Calu3 (cell line): ENCODE measurements around the gene ACP5. TPM values are rescaled to one million over a fixed set of nuclear protein-coding genes. Genes with fewer than 3 reads are reported as not detected.
"Not testable (repeated sequence)": the region's sequence is repeated elsewhere in the genome, so short reads cannot be mapped to it uniquely, and the experiment has no call there.

ENCODE experiments used
- BruUV-seq: library from RNA; stranded (reverse); fragments of 400-500 nt; replicated peaks from 2 replicates; lab custom pipeline; 2021; lab: Mats Ljungman, UMichigan
- CTCF ChIA-PET: fragments of 300-600 bp; sonication (Branson Sonifier 250); formaldehyde crosslinking; loops from one replicate; lab custom pipeline; 2022; ENCODE audit warnings: antibody characterized with exemption; lab: Charles Lee
- DNase-seq: peaks from one replicate; pipeline ENCODE4 v3.0.0; 2022
- H3K27ac Mint-ChIP-seq: one replicate; pipeline ENCODE4 v1.8.0; 2022; ENCODE audit warnings: mixed read lengths; ENCODE audit not compliant: unreplicated experiment
- H3K27me3 Mint-ChIP-seq: one replicate; pipeline ENCODE4 v1.8.0; 2022; ENCODE audit warnings: mixed read lengths; ENCODE audit not compliant: unreplicated experiment
- H3K36me3 Mint-ChIP-seq: one replicate; pipeline ENCODE4 v1.8.0; 2022; ENCODE audit warnings: mild to moderate bottlenecking, moderate library complexity, mixed read lengths; ENCODE audit not compliant: insufficient read depth, unreplicated experiment
- H3K4me1 Mint-ChIP-seq: one replicate; pipeline ENCODE4 v1.8.0; 2022; ENCODE audit warnings: mild to moderate bottlenecking, low read depth, mixed read lengths; ENCODE audit not compliant: unreplicated experiment
- H3K4me3 Mint-ChIP-seq: one replicate; pipeline ENCODE4 v1.8.0; 2022; ENCODE audit warnings: mild to moderate bottlenecking, low read depth, moderate library complexity, mixed read lengths; ENCODE audit not compliant: unreplicated experiment
- H3K9me3 Mint-ChIP-seq: one replicate; pipeline ENCODE4 v1.8.0; 2022; ENCODE audit warnings: low read depth, mixed read lengths; ENCODE audit not compliant: unreplicated experiment
- intact Hi-C: fragments of 100-400 bp; cut with micrococcal nuclease; formaldehyde crosslinking; loops from one replicate; pipeline ENCODE4 v1.10.0; 2022; ENCODE audit not compliant: unreplicated experiment
- total RNA-seq: library from RNA; stranded (reverse); gene quantifications from 2 replicates; pipeline ENCODE4 v1.2.3, GENCODE V29; 2022
- TF ChIP-seq, protein P1 (sequence below): fragments of 200-600 bp; IDR thresholded peaks from one replicate; pipeline ENCODE4 v1.8.0; 2022; ENCODE audit warnings: antibody characterized with exemption; ENCODE audit not compliant: unreplicated experiment

ACP5 gene
- total RNA-seq, 1 experiment from 2014 or later, result 0.94 TPM

DNA sequence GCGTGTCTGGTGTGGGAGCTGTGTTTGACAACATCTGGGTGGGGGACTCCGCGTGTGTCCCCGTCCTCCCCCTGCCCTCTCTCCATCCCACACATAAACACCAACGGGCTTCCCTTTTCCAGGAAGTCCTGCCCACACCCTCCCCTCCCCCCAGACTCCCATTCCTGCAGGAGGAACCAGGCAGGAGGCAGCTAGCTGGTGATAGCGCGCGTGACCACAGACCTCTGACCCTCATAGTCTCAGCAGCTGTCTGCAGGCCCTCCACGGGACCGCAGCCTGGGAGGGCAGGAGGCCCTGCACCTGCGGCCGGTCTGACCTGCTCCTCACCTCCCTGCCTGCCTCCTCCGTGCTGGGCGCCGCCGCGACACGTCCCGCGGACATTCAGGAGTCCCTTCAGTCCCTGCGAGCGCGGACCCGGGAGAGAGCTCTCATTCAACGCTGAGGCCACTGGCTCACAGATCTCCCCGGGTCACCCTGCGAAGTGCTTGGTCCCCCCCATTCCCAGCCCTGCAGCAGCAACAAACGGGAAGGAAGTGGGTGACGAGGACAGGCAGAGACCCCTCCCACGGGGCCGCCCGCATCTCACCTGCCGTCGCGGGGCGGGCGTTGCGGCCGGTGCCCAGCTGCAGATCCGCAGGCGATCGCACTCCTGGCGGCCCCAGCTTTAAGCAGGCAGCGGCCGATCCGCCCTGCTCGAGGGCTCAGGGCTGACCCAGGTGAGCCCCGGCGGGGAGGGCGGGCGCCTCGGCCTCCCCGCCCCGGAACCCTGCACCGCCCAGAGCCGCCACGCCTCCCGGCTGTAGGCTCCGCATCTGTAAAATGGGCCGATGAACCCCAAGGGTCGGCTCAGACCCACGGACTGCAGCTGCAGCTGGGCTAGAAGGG, 1.1 kb upstream of the ACP5 start:
- no peak overlapping the region for H3K4me3 Mint-ChIP-seq
- intact Hi-C loops, result no loop called here
- H3K4me1 Mint-ChIP-seq, result no peaks in the 10 kb centered on the region
- H3K27me3 Mint-ChIP-seq, result no peaks in the 10 kb centered on the region
- TF ChIP-seq, protein P1, sequence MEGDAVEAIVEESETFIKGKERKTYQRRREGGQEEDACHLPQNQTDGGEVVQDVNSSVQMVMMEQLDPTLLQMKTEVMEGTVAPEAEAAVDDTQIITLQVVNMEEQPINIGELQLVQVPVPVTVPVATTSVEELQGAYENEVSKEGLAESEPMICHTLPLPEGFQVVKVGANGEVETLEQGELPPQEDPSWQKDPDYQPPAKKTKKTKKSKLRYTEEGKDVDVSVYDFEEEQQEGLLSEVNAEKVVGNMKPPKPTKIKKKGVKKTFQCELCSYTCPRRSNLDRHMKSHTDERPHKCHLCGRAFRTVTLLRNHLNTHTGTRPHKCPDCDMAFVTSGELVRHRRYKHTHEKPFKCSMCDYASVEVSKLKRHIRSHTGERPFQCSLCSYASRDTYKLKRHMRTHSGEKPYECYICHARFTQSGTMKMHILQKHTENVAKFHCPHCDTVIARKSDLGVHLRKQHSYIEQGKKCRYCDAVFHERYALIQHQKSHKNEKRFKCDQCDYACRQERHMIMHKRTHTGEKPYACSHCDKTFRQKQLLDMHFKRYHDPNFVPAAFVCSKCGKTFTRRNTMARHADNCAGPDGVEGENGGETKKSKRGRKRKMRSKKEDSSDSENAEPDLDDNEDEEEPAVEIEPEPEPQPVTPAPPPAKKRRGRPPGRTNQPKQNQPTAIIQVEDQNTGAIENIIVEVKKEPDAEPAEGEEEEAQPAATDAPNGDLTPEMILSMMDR, result no peak
- DNase-seq, result no peak
- H3K27ac Mint-ChIP-seq, result no peak overlapping the region
- H3K36me3 Mint-ChIP-seq, result no peaks in the 10 kb centered on the region
- no peaks in the 10 kb centered on the region for H3K9me3 Mint-ChIP-seq
- CTCF ChIA-PET, result no interaction called here
- BruUV-seq, result no TSS peak

DNA sequence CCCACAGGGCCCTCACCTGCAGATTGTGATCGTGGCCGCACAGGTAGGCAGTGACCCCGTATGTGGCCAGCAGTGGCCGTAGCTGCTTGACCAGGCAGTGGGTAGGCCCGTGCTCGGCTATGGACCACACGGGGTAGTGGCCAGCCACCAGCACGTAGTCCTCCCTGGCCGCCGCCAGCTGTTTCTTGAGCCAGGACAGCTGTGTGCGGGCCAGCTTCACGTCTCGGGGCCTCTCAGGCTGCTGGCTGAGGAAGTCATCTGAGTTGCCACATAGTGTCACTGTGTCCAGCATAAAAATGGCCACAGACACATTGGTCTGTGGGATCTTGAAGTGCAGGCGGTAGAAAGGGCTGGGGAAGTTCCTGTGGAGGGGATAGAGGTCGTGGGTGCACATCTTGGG, 1.2 kb downstream of the ACP5 start:
- intact Hi-C loops, result loop anchor here (1.0 kb wide), 1 partner anchor 16 kb away; no protein-coding TSS in a partner anchor
- CTCF ChIA-PET, result interaction anchor here (0.6 kb wide), 1 partner anchor 107 kb away, joined by 4 read pairs; no protein-coding TSS in a partner anchor
- no TSS peak for BruUV-seq

DNA sequence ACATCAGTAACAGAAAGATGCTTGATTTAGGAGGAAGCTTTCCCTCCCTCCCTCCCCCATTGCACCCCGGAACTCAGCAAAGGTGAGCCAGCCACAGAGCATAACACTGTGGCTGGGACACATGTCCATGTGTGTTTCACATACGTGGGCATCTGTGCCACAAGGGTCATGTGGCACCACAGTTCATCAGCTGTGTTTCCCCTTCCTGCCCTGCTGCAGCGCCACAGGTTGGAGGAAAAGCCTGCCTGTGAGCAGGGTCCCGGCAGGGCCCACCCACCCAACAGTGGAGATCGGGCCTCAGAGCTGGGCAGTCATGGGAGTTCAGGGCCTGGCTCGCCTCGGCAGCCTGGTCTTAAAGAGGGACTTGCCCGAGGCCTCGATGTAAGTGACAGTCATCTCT, 2.8 kb downstream of the ACP5 start:
- TF ChIP-seq, protein P1, result no peak
- Mint-ChIP-seq H3K9me3 (no peaks in the 10 kb centered on the region), H3K27me3 (no peaks in the 10 kb centered on the region), H3K27ac (no peak overlapping the region), H3K4me1 (no peaks in the 10 kb centered on the region), H3K36me3 (no peaks in the 10 kb centered on the region), H3K4me3 (no peak overlapping the region)
- CTCF ChIA-PET, result no interaction called here
- no TSS peak for BruUV-seq
- intact Hi-C loops, result no loop called here
- no peak for DNase-seq

More for the DNA sequence above, 1.2 kb downstream of the ACP5 start:
- TF ChIP-seq, protein P1, result no peak
- H3K4me3 Mint-ChIP-seq, result no peak overlapping the region
- H3K9me3 Mint-ChIP-seq, result no peaks in the 10 kb centered on the region
- H3K36me3 Mint-ChIP-seq, result no peaks in the 10 kb centered on the region
- no peak overlapping the region for H3K27ac Mint-ChIP-seq
- no peaks in the 10 kb centered on the region for H3K27me3 Mint-ChIP-seq
- no peak for DNase-seq
- no peaks in the 10 kb centered on the region for H3K4me1 Mint-ChIP-seq

DNA sequence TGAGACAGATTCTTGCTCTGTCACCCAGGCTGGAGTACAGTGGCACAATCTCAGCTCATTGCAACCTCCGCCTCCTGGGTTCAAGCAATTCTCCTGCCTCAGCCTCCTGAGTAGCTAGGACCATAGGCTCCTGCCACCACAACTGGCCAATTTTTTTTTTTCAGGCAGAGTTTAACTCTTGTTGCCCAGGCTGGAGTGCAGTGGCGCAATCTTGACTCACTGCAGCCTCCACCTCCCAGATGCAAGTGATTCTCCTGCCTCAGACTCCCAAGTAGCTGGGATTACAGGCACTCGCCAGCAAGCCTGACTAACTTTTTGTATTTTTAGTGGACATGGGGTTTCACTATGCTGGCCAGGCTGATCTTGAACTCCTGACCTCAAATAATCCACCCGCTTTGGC, 3.7 kb downstream of the ACP5 start:
- intact Hi-C loops, H3K27me3 Mint-ChIP-seq: not testable (repeated sequence)

DNA sequence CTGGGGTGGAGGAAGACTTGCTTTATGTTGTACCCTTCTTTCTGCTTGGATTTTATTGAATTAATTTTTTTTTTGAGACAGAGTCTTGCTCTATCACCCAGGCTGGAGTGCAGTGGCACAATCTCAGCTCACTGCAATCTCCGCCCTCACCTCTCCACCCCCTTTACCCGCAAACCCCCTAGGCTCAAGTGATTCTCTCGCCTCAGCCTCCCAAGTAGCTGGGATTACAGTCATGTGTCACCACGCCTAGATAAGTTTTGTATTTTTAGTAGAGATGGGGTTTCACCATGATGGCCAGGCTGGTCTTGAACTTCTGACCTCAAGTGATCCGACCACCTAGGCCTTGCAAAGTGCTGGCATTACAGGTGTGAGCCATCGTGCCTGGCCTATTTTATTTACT, 4.1 kb downstream of the ACP5 start:
- H3K27me3 Mint-ChIP-seq, H3K36me3 Mint-ChIP-seq, DNase-seq, intact Hi-C loops, BruUV-seq, H3K27ac Mint-ChIP-seq, H3K4me3 Mint-ChIP-seq, H3K9me3 Mint-ChIP-seq, H3K4me1 Mint-ChIP-seq: not testable (repeated sequence)
- CTCF ChIA-PET, result interaction anchor here (0.6 kb wide), 1 partner anchor 152 kb away, joined by 4 read pairs; no protein-coding TSS in a partner anchor

More for the DNA sequence above, 3.7 kb downstream of the ACP5 start:
- H3K4me1 Mint-ChIP-seq, H3K4me3 Mint-ChIP-seq, H3K27ac Mint-ChIP-seq, H3K36me3 Mint-ChIP-seq, CTCF ChIA-PET, DNase-seq, H3K9me3 Mint-ChIP-seq, BruUV-seq: not testable (repeated sequence)
